Measurements from ENCODE around the gene SERPINB1. TPM values are rescaled to one million over a fixed set of nuclear protein-coding genes. Genes with fewer than 3 reads are reported as not detected.

SERPINB1 gene
- total RNA-seq, 6 experiments from 2014 or later = 21.1 to 39.2 (median 29.3) TPM

DNA sequence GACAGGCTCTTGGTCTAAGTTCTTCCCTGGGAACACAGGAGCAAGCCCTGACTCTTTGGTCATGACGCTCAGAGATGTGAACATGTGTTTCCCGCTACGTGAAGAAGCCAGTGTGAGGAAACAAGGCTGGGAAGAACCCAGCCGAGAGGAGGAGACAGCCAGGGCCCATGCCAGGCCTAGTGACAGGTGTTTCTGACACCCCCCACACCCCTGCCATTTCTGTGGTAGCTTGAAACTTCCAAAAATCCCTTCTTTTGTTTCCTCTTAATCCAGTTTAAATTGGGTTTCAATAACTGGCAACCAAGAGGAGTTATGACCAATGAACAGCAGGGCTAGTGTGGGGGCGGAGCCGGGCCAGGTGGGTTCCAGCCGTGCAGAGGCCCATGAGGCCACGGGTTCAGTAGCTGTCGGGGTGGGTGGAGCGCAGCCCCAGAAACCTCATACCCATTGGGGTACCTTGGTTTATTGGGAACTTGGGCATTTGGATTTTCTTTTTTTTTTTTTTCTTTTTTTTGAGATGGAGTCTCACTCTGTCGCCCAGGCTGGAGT is 43.0 kb downstream of the SERPINB1 start:
- H3K27ac Mint-ChIP-seq = no peak overlapping the region
- DNase-seq = no peak
- H3K36me3 Mint-ChIP-seq (ENCODE audit: low read depth) = no peaks in the 10 kb centered on the region
- peaks cover 7% of the 10 kb centered on the region for H3K27me3 Mint-ChIP-seq (ENCODE audit: insufficient read depth)
- H3K4me1 Mint-ChIP-seq (ENCODE audit: low read depth) = peaks cover 15% of the 10 kb centered on the region
- TF ChIP-seq CTCF (IDR thresholded peaks at IDR 0.05) = no peak
- no peaks in the 10 kb centered on the region for H3K9me3 Mint-ChIP-seq
- H3K4me3 Mint-ChIP-seq = no peak overlapping the region

DNA sequence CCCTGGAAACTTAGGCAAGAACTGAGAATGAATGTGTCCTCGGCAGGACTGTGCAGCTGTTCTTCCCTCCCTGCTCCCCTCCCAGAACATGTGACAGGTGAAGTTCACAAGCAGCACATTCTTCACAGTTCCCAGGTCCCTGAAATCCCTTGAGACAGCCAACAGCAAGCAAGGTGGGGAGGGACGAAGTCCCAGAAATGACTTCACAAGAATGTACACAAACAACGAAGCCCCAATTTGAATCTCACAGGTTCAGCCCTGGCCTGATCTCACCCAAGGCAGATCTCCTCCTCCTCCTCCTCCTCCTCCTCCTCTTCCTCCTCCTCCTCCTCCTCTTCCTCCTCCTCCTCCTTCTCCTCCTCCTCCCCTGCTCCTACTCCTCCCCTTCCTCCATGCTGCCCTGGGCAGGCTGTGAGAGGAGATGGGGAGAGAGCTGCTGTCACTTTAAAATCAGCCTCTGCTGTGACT is 44.1 kb downstream of the SERPINB1 start:
- no peak overlapping the region for H3K27ac Mint-ChIP-seq

DNA sequence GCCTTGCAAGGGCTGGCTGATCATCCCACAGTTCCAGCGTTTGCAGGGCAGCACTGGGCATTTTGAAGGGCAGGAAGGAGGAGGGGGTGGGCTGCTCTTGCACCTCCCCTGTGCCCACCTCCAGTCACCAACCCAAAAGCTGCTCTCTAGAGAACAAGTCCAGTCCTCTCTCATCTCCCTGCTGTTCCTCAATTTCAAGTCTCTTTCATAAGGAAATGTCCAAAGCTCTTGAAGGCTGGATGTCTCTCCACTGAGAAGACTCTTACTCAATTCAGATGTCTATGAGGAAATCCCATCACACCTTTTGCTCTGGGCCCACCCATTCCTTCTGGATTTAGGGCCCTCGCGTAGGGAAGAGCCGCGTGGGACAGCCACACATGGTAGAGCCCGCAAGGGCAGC is 44.8 kb downstream of the SERPINB1 start:
- Mint-ChIP-seq H3K36me3 (ENCODE audit: low read depth) (no peaks in the 10 kb centered on the region), H3K4me1 (ENCODE audit: low read depth) (peaks cover 24% of the 10 kb centered on the region), H3K27me3 (ENCODE audit: insufficient read depth) (peaks cover 2% of the 10 kb centered on the region; the same call in 1 of the 2 replicates), H3K4me3 (no peak overlapping the region), H3K27ac (no peak overlapping the region), H3K9me3 (no peaks in the 10 kb centered on the region)
- DNase-seq = no peak
- no peak for TF ChIP-seq CTCF (IDR thresholded peaks at IDR 0.05)

More for the DNA sequence above, 44.1 kb downstream of the SERPINB1 start:
- peaks cover 2% of the 10 kb centered on the region; the same call in 1 of the 2 replicates for H3K27me3 Mint-ChIP-seq (ENCODE audit: insufficient read depth)
- no peak for TF ChIP-seq CTCF (IDR thresholded peaks at IDR 0.05)
- no peak overlapping the region for H3K4me3 Mint-ChIP-seq
- H3K9me3 Mint-ChIP-seq = no peaks in the 10 kb centered on the region
- peaks cover 18% of the 10 kb centered on the region for H3K4me1 Mint-ChIP-seq (ENCODE audit: low read depth)
- no peak for DNase-seq
- H3K36me3 Mint-ChIP-seq (ENCODE audit: low read depth) = no peaks in the 10 kb centered on the region

- TF ChIP-seq CTCF (IDR thresholded peaks at IDR 0.05) = no peak
- peaks cover 2% of the 10 kb centered on the region; the same call in 1 of the 2 replicates for H3K27me3 Mint-ChIP-seq (ENCODE audit: insufficient read depth)
- peaks cover 33% of the 10 kb centered on the region for H3K4me1 Mint-ChIP-seq (ENCODE audit: low read depth)
- H3K9me3 Mint-ChIP-seq = no peaks in the 10 kb centered on the region
- H3K27ac Mint-ChIP-seq = no peak overlapping the region
- DNase-seq = no peak
- H3K36me3 Mint-ChIP-seq (ENCODE audit: low read depth) = no peaks in the 10 kb centered on the region
- H3K4me3 Mint-ChIP-seq = no peak overlapping the region
Measured at GRCh38 chr6:2795956-2796355, 45.7 kb downstream of the SERPINB1 start.

GRCh38 chr6:2795162-2795561 is 46.5 kb downstream of the SERPINB1 start:
- no peak overlapping the region for H3K27ac Mint-ChIP-seq
- no peaks in the 10 kb centered on the region for H3K9me3 Mint-ChIP-seq
- TF ChIP-seq CTCF (IDR thresholded peaks at IDR 0.05) = no peak
- H3K4me3 Mint-ChIP-seq = no peak overlapping the region
- no peaks in the 10 kb centered on the region for H3K36me3 Mint-ChIP-seq (ENCODE audit: low read depth)
- no peak for DNase-seq
- peaks cover 2% of the 10 kb centered on the region; the same call in 1 of the 2 replicates for H3K27me3 Mint-ChIP-seq (ENCODE audit: insufficient read depth)
- peaks cover 37% of the 10 kb centered on the region for H3K4me1 Mint-ChIP-seq (ENCODE audit: low read depth)

Data from HFFc6 (cell line).